HG02759 (cell line): Measurements from ENCODE around the gene PRCP.

Source experiments
- ATAC-seq: cut with Tn5 transposase; IDR thresholded peaks from one replicate; pipeline ENCODE4 v1.9.1; 2021; ENCODE audit warnings: mild to moderate bottlenecking, moderate library complexity; ENCODE audit not compliant: unreplicated experiment

The PRCP gene

GRCh38 chr11:82790723-82791484, 109.3 kb downstream of the PRCP start:
- ATAC-seq, result no peak

GRCh38 chr11:82787981-82788380, 112.2 kb downstream of the PRCP start:
- no peak for ATAC-seq

GRCh38 chr11:82786836-82787235, 113.4 kb downstream of the PRCP start:
- ATAC-seq, result no peak

- no peak for ATAC-seq
These were observed 114.2 kb downstream of the PRCP start for GRCh38 chr11:82786001-82786400.

GRCh38 chr11:82782825-82783374, 117.3 kb downstream of the PRCP start:
- ATAC-seq, result no peak

GRCh38 chr11:82778776-82779175, 121.5 kb downstream of the PRCP start:
- no peak for ATAC-seq

GRCh38 chr11:82776377-82776776, 123.9 kb downstream of the PRCP start:
- no peak for ATAC-seq

- peak; percentile 95 for ATAC-seq
These were observed 124.4 kb downstream of the PRCP start for GRCh38 chr11:82775736-82776346.

GRCh38 chr11:82775218-82775617, 125.0 kb downstream of the PRCP start:
- ATAC-seq, result no peak
